HG02759 (cell line): Measurements from ENCODE around the gene ACE.

Experiments
- ATAC-seq: cut with Tn5 transposase; IDR thresholded peaks from one replicate; pipeline ENCODE4 v1.9.1; 2021; ENCODE audit warnings: mild to moderate bottlenecking, moderate library complexity; ENCODE audit not compliant: unreplicated experiment

The ACE gene

GRCh38 chr17:63476854-63477479 lies at the start of gene ACE:
Gene ACE (plus strand): TSS chr17:63477061. CDS start chr17:63477095, 34 bp downstream.
- peak; percentile 63 for ATAC-seq

- ATAC-seq: no peak
Measured at GRCh38 chr17:63429766-63430165, 47.1 kb upstream of the ACE start.

GRCh38 chr17:63430223-63430622 lies 46.6 kb upstream of the ACE start:
- ATAC-seq: no peak

- ATAC-seq: no peak
Measured at GRCh38 chr17:63431618-63431938, 45.3 kb upstream of the ACE start.

- no peak for ATAC-seq
Measured at GRCh38 chr17:63431939-63432804, 44.7 kb upstream of the ACE start.

GRCh38 chr17:63433746-63434591 lies 42.9 kb upstream of the ACE start:
- ATAC-seq: no peak

- ATAC-seq: no peak
Measured at GRCh38 chr17:63434951-63435571, 41.8 kb upstream of the ACE start.

GRCh38 chr17:63435681-63436522 lies 41.0 kb upstream of the ACE start:
- ATAC-seq: no peak

- ATAC-seq: no peak
Measured at GRCh38 chr17:63436523-63437110, 40.2 kb upstream of the ACE start.

GRCh38 chr17:63437287-63438091 lies 39.4 kb upstream of the ACE start:
- ATAC-seq: no peak

- no peak for ATAC-seq
Measured at GRCh38 chr17:63438092-63439051, 38.5 kb upstream of the ACE start.

GRCh38 chr17:63439687-63440086 lies 37.2 kb upstream of the ACE start:
- no peak for ATAC-seq

GRCh38 chr17:63440127-63440769 lies 36.6 kb upstream of the ACE start:
- no peak for ATAC-seq

- no peak for ATAC-seq
Measured at GRCh38 chr17:63440770-63441335, 36.0 kb upstream of the ACE start.

GRCh38 chr17:63441654-63442053 lies 35.2 kb upstream of the ACE start:
- no peak for ATAC-seq

- no peak for ATAC-seq
Measured at GRCh38 chr17:63442074-63442473, 34.8 kb upstream of the ACE start.

- no peak for ATAC-seq
Measured at GRCh38 chr17:63442549-63443035, 34.3 kb upstream of the ACE start.
